SK-N-MC (cell line): ENCODE results near the gene CASQ2.

Experiments
- EZH2 ChIP-seq: fragments of 200-600 bp; sonication (generic); IDR thresholded peaks from one replicate; pipeline ENCODE4 v1.6.1; 2017; ENCODE audit warnings: antibody characterized with exemption
- FOXP2 ChIP-seq: optimal IDR thresholded peaks from 2 replicates; pipeline ENCODE3; 2011; ENCODE audit warnings: mild to moderate bottlenecking, moderate library complexity; ENCODE audit not compliant: insufficient read depth; ENCODE audit errors: extremely low read length, control extremely low read depth
- POLR2AphosphoS5 ChIP-seq: IDR thresholded peaks from 2 replicates; pipeline ENCODE4 v1.6.1; 2012; ENCODE audit warnings: mild to moderate bottlenecking, low read depth, low read length, borderline replicate concordance

DNA sequence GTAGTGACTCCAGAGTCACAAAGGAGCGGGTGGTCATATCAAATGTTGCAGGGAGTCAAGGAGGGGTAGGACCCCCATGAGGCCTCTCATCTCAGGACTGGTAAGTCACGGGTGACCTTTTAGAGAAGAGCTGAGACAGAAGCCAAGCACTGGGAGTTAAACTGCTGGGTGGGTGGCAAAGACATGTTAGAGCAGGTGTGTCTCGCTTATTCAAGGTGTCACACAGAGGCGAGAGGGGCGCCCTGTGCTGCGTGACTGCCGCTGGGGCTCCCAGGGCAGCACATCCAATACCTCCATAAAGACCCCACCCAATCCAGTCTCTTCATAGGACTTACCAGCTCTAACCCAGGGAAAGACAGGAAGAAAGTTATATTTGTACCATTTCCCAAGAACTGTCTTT is 15.2 kb downstream of the CASQ2 start:
- TF ChIP-seq EZH2 (no peak), POLR2AphosphoS5 (no peak), FOXP2 (no peak)
